G401.6 (cell line): ENCODE results near the gene ZNF732.
"Not testable (repeated sequence)": the region's sequence is repeated elsewhere in the genome, so short reads cannot be mapped to it uniquely, and the experiment has no call there.

Experiments used
- FAIRE-seq: peaks from 2 replicates; lab custom pipeline; 2012; peaks lifted over from hg19 to GRCh38; lab: Jason Lieb, UNC

The ZNF732 gene

DNA sequence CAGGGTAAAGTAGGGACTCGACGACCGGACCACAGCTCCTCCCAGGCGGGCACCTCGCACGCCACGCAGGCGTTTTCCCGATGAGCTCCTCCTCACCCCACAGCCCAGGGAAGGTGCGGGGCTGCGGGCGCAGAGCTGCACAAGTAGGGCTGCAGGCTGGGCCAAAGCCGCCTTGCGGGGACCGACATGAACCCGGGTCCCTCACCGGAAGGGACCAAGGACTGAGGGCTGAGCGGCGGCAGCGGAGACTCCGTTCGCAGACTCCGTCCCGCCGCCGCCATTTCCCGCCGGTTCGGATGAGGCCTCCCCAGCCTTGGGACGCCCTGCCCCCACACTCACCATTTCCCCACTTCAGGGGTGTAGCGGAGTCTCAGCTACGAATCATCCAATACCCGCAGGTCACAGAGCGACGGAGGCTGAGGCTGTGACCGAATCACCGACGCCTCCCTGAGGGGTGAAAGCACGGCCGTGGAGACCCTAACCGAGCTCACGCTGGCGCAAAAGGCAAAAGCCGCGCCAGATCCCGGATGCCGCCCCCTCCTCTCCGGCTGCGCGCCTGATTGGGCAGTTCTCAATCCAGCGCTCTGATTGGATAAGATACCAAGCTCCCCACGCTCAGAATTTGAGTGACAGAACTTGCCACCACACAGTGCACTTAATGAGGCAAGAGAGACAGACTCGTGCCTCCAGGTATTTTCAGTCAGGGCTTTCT, at the start of gene ZNF732:
Gene ZNF732, minus strand, starts transcription at position 506 of the 712 bp plus-strand sequence. Its CDS starts 164 bp downstream, at position 342.
- peak; percentile 95 for FAIRE-seq

DNA sequence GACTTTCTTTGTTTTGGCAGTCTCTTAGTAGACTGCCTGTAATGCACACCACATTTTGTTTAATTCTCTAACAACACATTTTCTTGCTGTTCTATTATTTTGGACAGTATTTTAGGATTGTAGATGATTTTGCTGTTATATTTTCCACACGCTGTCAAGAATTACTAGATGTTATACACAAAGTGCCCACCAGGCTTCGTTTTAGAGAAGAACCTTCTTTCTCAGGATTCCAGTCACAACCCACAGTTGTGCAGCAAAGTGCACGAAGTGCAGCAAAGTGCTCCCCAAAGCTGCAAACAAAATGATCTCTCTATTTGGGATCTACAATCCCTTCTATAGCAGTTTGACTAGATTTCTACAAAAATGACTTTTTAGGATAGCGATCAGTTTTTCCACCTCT, 34.7 kb upstream of the ZNF732 start:
- no peak for FAIRE-seq

DNA sequence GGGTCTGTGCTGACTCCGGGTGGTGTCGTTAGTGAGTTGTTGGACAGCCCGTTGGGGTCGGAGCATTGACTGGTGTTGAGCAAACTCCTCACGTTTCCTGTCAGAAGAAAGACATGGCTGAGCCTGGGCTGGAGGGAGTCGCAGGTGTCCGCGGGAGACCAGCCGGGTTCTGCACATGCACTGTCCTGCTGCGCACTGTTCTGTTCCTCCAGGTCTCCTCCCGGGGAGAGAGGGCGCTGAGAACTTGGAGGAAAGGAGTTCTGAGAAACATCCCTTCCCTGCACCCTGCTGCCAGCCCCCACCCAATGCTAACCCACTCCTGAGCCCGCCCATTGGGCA, 33.5 kb upstream of the ZNF732 start:
- no peak for FAIRE-seq

DNA sequence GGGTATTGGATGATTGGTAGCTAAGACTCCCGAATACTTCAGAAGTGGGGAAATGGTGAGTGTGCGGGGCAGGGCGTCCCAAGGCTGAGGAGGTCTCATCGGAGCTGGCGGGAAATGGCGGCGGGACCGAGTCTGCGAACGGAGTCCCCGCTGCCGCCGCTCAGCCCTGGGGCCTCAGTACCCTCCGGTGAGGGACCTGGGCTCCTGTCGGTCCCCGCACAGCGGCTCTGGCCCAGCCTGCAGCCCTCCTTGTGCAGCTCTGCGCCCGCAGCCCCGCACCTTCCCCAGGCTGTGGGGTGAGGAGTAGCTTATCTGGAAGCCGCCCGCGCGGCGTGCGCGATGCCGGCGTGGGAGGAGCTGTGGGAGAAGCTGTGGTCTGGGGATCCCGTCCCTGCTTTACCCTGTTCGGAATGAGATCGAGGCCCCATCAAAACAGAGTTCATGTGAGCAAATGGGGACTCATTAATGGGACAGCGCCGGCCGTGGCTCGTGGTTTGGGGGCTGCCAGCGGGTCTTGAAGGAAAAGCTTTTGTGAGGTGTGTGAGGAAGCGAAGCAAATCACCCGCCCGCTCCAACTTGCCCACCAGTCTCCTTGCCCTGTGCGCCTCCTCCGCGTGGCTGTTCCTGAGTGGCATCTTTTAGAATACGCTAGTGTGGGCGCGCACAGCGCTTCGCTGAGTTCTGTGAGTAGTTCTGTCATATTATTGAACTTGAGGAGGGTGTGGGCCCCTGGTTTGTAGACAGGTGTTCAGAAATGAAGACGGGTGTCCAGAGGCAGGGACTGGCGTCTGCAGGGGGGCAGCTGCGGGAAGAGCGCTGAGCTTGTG, 32.9 kb upstream of the ZNF732 start:
- FAIRE-seq: no peak

DNA sequence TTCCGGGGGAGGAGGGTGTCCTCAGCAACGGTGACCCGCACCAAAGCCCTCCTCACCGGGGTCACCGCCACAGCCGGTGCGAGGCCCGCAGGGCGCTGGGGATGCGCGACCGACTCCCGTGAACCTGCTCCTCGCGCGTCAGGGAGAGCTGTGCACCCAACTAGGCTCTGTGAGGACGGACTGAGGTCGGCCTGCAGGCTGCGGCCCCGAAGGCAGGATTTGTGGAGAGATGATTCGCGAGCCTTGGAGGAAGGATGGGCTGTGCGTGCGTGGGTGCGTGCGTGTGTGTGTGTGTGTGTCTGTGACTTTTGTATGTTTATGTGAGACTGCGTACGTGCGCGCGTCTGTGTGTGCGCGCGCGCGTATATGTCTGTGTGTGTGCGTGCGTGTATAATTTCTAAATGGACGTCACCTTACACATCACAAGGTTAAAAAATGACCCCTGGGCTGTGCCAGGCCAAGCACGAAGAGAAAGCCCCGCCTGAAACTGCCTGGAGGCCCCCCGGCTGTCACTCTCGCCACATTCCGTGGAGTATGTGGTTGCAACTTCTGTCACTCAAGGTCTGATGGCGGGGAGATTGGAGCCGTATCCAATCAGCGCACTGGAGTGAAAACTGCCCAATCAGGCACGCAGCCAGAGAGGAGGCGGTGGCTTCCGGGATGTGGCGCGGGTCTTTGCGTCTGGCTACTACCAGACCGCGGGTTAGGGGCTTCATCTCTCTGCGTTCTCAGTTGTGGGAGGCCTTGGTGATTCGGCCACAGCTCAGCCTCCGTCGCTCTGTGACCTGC, 32.1 kb upstream of the ZNF732 start, which contains the start of gene ZNF141:
Gene ZNF141, plus strand, starts transcription at position 672 of the 789 bp plus-strand sequence. CDS start 170 bp downstream, outside the sequence.
- FAIRE-seq: peak; percentile 97

DNA sequence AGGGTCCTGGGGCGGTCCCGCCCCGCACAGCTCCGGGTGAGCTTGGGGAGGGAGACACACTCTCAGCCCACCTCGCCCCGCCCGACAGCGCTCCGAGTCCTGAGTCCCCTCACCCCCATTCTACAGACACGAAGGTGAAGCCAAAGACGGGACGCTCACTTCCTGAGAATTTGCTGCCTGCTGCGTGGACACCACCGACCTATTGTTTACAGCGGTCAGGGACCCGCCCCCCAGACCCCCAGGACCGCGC, 31.5 kb upstream of the ZNF732 start:
- FAIRE-seq: no peak

DNA sequence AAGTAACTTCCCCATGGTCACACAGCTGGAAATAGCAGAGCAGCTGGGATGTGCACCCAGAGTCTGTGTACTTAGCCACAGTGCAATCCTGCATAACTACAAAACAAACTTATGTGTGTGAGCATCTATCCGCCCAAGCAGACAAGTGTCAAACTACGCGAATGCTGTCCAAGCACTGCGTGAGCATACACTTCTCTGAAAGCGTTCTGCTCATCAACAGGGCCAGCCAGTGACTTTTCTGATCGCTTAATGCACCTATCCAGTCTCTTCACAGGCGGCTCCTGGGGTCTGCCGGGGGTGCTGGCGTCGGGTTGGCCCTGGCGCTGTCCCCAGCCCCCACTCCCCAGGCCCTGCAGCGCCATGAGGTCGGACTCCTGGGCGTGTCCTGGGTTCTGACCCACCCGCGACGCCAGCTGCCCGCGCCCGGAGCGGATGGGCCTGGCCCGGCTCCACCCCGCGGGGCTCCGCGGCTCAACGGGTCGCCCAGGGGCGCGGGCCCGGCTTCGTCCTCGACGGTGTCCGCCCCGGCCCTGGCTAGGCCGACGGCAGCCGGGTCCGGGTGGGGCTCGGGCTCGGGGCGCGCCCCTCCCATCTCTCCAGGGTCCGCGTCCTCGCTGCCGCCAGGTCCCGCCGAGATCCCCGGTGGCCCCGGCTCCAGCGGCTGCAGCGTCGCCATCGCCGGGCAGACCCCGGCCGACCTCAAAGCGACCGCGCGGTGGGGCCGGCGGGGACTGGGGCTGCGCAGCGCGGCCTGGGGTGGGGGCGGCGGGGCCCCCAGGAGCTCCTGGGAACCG, 31.0 kb upstream of the ZNF732 start:
- no peak for FAIRE-seq

DNA sequence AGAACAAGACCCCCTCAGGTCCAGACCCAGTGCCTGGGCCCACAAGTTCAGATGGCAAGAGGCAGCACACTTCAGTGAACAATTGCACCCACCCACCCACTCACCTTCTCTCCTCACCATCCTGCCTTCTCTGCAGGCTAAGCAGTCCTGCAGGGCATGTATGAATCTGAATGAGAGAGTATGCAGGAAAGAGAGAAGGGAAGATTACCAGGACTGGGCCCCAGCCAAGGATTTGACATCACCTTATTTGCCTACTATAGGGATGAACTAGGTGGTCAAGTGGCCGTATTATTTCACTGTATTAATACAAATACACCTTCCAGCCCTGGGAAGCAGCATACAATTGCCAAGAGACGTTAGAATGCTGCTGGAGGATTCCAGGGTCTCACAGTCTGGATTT, 30.2 kb upstream of the ZNF732 start:
- FAIRE-seq: no peak

DNA sequence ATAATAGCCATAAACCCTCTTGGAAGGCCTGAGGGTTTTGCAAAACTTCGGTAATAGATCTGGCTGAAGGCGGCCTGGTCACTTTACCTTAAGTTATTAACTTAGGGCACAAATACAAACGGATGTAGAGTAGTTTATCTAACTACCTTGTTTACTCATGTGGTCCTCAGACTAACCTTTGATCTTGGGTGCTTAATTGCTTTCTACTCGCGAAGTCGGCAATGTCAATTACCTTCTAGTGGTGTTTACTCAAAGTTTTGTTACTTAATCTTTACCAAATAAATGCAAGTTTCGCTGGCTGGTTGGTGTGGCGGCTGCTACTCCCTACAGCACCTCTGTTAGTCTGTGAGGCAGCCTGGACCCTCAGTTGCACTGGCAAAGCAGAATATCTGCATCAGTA, 23.5 kb upstream of the ZNF732 start:
- FAIRE-seq: no peak

DNA sequence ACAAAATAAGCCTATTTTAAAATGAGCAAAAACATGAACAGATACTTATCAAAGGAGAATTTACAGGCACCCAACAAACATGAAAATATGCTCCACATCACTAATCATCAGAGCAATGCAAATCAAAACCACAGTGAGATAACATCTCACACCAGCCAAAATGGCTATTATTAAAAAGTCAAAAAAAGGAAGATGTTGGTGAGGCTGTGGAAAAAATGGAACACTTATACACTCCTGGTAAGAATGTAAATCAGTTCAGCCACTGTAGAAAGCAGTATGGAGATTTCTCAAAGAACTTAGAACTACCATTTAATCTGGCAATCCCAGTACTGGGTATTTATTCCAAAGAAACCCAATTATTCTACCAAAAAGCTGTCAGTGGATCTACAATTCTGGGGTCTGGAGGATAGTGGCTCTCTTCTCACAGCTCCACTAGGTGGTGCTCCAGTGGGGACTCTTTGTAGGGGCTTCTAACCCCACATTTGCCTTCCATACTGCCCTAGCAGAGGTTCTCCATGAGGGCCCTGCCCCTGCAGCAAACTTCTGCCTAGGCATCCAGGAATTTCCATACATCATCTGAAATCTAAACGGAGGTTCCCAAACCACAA, 9.1 kb upstream of the ZNF732 start:
- FAIRE-seq: no peak

DNA sequence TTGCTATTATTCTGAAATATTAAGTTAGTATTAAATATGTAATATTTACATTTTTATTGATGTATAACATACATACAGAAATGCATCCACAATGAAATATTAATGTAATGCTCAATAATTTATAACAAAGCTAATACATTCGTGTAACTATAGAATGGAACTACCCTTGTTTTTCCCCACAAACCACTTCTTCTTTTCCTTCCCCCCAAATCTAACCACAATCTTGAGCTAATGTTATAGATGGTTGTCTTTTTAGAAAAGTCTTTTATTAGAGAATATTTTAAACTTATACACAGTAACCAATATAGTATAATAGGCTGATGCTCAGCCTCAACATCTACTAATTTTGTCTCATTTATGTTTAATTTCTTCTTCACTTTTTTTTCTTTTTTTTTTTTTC, 4.5 kb upstream of the ZNF732 start:
- FAIRE-seq: no peak

DNA sequence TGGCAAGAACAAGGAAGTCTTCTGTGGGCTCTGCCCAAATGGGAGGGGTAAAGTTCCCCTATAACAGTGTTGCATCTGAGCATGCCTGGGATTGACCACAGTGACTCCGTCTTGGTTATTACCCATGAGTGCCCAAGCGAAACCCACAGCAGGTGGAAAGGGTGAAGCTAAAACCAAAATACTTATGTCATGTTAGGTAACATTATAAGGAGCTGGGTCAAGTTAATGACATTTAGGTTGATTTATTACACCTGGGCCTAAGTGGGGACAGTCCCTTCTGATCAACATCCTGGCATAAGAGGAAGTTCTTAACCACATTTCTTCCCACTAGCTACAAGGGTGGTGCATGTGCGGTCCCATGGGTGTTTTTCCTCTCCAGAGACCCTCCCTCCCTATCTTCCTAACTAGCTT, 1.3 kb upstream of the ZNF732 start:
- FAIRE-seq: no peak

DNA sequence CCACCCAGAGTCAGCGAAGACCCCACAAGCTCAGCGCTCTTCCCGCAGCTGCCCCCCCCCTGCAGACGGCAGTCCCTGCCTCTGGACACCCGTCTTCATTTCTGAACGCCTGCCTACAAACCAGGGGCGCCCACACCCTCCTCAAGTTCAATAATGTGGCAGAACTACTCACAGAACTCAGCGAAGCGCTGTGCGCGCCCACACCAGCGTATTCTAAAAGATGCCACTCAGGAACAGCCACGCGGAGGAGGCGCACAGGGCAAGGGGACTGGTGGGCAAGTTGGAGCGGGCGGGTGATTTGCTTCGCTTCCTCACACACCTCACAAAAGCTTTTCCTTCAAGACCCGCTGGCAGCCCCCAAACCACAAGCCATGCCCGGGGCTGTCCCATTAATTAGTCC, 758 bp downstream of the ZNF732 start:
- FAIRE-seq: not testable (repeated sequence)

DNA sequence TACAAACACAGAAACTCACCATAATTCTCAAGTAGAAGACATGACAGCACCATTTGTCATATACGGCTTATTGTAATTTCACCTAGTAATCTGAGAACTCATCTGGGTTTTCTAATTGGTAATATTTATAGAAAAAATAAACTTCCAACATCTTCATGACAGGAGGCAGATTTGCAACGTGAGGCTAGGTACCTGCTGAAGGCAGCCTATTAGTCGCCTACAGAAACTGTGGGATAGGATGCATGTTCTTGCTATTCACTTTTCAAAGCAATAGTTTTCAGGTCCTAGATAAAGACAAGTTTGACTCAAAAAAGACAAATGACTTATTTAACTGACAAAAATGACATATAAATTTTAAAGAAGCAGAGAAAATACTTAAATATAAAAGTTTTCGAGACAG, 2.9 kb downstream of the ZNF732 start:
- FAIRE-seq: no peak

DNA sequence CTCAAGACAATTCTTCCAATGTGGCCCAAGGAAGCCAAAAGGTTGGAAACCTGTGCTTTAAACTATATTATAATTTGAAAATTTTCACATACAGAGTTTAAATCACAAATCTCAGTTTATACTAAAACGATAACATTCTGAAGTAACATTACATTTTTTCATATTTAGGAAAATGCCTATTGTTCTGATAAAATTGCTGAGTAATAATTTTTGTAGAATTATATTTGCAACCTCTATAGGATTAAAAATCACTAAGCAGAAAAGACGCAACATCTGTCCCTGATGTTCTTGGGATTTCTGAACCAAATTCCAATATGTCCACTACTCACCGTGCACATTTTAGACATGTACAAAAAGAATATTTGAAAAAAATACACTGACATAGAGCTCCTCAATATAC, 10.5 kb downstream of the ZNF732 start:
- peak; percentile 28 for FAIRE-seq

DNA sequence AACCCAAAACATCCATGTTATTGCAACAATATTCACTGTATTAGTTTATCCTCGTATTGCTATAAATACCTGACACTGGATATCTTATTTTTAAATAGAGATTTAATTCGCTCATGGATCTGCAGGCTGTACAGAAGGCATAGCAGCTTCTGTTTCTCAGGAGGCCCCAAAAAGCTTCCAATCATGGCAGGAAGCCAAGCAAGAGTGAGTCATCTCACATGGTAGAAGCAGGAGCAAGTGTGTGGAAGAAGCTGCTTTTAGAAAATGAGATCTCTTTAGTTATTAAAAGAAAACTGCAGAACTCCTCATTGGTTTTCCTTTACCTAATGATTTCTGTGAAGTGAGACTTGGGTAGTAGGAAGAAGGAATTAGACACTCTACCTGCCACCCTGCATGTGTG, 16.4 kb downstream of the ZNF732 start:
- no peak for FAIRE-seq

DNA sequence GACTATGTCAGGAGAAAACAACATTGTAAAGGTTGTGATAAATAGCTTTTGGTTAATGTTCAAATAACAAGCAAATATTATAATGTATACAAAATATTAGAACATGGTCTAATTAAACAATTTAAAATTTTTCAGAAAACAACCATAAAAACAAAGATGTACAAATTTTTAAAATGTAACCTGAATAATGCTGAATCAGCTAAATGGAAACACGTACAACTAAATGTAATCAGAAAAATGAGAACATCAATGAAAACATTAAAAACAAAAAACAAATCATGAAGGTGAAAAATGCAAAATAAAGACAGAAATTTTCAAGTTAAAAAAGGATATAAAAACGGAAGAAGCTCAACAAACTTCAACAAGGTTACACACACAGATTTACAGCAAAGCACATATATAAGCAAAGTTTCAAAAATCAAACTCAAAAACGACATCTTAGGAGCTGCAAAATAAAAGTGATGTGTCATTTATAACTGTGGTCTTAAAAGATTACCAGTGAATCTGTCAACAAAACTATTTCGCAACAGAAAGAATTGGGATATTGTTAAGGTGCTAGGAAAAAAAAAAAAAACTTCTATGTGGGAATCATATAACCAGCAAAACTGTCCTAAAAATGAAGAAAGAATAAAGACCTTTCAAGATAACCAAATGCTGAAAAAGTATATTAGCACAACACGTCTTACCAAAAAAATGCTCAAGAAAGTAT, 31.8 kb downstream of the ZNF732 start:
- peak; percentile 73 for FAIRE-seq

DNA sequence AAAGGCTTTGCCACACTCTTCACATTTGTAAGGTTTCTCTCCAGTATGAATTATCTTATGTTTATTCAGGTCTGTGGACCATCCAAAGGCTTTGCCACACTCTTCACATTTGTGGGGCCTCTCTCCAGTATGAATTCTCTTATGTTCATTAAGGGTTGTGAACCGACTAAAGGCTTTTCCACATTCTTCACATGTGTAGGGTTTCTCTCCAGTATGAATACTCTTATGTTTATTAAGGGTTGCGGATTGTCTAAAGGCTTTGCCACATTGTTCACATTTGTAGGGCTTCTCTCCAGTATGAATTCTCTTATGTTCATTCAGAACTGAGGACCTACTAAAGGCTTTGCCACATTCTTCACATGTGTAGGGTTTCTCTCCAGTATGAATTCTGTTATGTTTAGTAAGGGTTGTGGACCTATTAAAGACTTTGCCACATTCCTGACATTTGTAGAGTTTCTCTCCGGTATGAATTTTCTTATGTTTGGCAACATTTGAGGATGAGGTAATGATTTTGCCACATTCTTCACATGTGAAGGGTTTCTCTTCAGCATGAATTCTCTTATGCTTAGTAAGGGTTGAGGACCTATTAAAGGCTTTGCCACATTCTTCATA, 33.7 kb downstream of the ZNF732 start:
- FAIRE-seq: no peak

DNA sequence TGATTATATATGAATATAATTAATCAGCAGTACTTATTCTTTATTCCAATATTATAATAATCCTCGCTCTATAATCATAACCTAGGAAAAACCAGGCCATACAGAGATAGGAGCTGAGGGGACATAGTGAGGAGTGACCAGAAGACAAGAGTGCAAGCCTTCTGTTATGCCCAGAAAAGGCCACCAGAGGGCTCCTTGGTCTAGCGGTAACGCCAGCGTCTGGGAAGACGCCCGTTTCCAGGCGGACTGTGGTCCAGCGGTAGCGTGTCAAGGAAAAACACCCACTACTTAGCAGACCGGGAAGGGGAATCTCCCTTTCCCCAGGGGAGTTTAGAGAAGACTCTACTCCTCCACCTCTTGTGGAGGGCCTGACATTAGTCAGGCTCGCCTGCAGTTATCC, 46.0 kb downstream of the ZNF732 start:
- FAIRE-seq: not testable (repeated sequence)

DNA sequence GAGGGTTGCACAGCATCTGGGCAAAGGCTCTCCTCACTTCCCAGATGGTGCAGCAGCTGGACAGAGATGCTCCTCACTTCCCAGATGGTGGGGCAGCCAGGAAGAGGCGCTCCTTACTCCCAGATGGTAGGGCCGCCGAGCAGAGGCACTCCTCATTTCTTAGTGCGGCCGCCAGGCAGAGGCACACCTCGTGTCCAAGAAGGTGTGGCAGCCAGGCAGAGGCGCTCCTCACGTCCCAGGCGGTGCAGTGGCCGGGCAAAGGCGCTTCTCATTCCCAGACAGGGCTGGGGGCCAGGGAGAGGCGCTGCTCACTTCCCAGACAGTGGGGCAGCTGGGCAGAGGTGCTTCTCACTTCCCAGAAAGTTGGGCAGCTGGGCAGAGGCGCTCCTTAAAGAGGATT, 48.8 kb downstream of the ZNF732 start:
- no peak for FAIRE-seq
